ENCODE measurements around the gene PCDH9. TPM values are rescaled to one million over a fixed set of nuclear protein-coding genes. Genes with fewer than 3 reads are reported as not detected.

PCDH9 gene
- total and polyA plus RNA-seq, 2 of the 13 experiments (the other 11 are each of a cell fraction or from before 2014, with no cell fraction given) = 0.09 TPM; not detected in 1

DNA sequence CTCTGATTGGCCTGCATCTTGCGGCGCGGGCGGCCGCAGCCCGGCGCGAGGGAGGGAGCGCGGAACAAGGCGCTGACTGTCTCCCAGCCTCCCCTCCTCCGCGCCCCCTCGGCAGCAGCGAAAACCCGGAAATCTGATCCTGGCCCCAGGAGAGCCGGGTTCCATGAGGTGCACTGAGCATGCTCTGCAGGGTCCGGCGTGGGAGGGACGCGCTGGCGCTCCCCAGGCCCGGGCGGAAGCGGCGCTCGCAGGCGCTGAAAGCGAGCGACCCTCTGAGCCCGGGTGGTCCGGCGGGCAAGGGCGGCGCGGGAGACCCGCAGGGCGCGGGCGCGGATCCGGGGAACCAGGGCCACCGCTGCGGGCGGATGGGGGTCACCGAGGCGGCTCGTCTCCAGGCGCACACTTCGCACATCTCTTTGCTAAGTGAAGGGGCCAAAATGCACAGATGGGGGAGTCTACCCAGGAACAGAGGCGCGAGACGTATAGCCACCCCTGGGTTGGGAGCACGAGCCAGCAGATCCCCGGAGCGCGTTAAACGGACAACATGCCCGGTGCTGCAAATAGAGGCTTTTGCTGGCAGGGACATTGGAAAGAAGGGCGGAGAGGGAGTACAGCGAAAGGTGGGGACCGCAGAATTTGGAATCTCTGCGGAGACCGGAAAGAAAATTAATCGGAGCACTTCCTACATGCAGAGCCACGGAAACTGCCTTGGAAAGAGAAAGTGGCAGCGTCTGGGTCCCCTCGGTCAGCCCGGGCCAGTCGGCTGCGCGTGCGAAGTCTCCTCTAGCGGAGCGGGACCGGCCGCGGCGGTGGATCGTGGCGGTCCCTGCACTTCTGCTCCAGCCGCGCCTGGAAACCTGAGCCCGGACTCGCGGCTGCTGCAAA is 510 bp upstream of the PCDH9 start (continued):
- TF ChIP-seq, protein P1, sequence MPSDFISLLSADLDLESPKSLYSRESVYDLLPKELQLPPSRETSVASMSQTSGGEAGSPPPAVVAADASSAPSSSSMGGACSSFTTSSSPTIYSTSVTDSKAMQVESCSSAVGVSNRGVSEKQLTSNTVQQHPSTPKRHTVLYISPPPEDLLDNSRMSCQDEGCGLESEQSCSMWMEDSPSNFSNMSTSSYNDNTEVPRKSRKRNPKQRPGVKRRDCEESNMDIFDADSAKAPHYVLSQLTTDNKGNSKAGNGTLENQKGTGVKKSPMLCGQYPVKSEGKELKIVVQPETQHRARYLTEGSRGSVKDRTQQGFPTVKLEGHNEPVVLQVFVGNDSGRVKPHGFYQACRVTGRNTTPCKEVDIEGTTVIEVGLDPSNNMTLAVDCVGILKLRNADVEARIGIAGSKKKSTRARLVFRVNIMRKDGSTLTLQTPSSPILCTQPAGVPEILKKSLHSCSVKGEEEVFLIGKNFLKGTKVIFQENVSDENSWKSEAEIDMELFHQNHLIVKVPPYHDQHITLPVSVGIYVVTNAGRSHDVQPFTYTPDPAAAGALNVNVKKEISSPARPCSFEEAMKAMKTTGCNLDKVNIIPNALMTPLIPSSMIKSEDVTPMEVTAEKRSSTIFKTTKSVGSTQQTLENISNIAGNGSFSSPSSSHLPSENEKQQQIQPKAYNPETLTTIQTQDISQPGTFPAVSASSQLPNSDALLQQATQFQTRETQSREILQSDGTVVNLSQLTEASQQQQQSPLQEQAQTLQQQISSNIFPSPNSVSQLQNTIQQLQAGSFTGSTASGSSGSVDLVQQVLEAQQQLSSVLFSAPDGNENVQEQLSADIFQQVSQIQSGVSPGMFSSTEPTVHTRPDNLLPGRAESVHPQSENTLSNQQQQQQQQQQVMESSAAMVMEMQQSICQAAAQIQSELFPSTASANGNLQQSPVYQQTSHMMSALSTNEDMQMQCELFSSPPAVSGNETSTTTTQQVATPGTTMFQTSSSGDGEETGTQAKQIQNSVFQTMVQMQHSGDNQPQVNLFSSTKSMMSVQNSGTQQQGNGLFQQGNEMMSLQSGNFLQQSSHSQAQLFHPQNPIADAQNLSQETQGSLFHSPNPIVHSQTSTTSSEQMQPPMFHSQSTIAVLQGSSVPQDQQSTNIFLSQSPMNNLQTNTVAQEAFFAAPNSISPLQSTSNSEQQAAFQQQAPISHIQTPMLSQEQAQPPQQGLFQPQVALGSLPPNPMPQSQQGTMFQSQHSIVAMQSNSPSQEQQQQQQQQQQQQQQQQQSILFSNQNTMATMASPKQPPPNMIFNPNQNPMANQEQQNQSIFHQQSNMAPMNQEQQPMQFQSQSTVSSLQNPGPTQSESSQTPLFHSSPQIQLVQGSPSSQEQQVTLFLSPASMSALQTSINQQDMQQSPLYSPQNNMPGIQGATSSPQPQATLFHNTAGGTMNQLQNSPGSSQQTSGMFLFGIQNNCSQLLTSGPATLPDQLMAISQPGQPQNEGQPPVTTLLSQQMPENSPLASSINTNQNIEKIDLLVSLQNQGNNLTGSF (CRISPR knock-in tag; IDR thresholded peaks at IDR 0.05) = 0 out of 2 replicates have a peak, but pooled peaks have one; percentile 61
- peak; percentile 65; the same call in 1 of the 2 replicates for TF ChIP-seq RFXANK (CRISPR knock-in tag; IDR thresholded peaks at IDR 0.05)
- TF ChIP-seq KDM5B (CRISPR knock-in tag; IDR thresholded peaks at IDR 0.05; ENCODE audit: borderline replicate concordance) = peak; percentile 30; the same call in 1 of the 2 replicates
- TF ChIP-seq BORCS8-MEF2B (CRISPR knock-in tag; IDR thresholded peaks at IDR 0.05) = no peak; the same call in 1 of the 2 replicates
- TF ChIP-seq, protein P2, sequence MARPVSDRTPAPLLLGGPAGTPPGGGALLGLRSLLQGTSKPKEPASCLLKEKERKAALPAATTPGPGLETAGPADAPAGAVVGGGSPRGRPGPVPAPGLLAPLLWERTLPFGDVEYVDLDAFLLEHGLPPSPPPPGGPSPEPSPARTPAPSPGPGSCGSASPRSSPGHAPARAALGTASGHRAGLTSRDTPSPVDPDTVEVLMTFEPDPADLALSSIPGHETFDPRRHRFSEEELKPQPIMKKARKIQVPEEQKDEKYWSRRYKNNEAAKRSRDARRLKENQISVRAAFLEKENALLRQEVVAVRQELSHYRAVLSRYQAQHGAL (CRISPR knock-in tag; IDR thresholded peaks at IDR 0.05; ENCODE audit: not compliant biosample characterization) = no peak
- TF ChIP-seq, protein P3, sequence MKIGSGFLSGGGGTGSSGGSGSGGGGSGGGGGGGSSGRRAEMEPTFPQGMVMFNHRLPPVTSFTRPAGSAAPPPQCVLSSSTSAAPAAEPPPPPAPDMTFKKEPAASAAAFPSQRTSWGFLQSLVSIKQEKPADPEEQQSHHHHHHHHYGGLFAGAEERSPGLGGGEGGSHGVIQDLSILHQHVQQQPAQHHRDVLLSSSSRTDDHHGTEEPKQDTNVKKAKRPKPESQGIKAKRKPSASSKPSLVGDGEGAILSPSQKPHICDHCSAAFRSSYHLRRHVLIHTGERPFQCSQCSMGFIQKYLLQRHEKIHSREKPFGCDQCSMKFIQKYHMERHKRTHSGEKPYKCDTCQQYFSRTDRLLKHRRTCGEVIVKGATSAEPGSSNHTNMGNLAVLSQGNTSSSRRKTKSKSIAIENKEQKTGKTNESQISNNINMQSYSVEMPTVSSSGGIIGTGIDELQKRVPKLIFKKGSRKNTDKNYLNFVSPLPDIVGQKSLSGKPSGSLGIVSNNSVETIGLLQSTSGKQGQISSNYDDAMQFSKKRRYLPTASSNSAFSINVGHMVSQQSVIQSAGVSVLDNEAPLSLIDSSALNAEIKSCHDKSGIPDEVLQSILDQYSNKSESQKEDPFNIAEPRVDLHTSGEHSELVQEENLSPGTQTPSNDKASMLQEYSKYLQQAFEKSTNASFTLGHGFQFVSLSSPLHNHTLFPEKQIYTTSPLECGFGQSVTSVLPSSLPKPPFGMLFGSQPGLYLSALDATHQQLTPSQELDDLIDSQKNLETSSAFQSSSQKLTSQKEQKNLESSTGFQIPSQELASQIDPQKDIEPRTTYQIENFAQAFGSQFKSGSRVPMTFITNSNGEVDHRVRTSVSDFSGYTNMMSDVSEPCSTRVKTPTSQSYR (CRISPR knock-in tag; IDR thresholded peaks at IDR 0.05; ENCODE audit: borderline replicate concordance) = peak; percentile 64; the same call in 1 of the 2 replicates
- TF ChIP-seq MTA3 (CRISPR knock-in tag; IDR thresholded peaks at IDR 0.05) = no peak
- peak; percentile 67; the same call in 1 of the 2 replicates for TF ChIP-seq REPIN1 (CRISPR knock-in tag; IDR thresholded peaks at IDR 0.05; ENCODE audit: borderline replicate concordance, low read depth)
- TF ChIP-seq TOE1 (CRISPR knock-in tag; IDR thresholded peaks at IDR 0.05) = no peak
- TF ChIP-seq CBFB (CRISPR knock-in tag; IDR thresholded peaks at IDR 0.05) = peak; percentile 65; the same call in 1 of the 2 replicates
- peak; percentile 95 for TF ChIP-seq POGZ (CRISPR knock-in tag; IDR thresholded peaks at IDR 0.05)
- TF ChIP-seq AGO2 (optimal IDR thresholded peaks at IDR 0.05; ENCODE audit: low read depth, low read length) = peak; percentile 67
- TF ChIP-seq IRX3 (CRISPR knock-in tag; IDR thresholded peaks at IDR 0.05; ENCODE audit: borderline replicate concordance, low read depth) = no peak
- no peak for TF ChIP-seq GLI4 (CRISPR knock-in tag; IDR thresholded peaks at IDR 0.05; ENCODE audit: borderline replicate concordance)
- TF ChIP-seq HMG20B (CRISPR knock-in tag; conservative IDR thresholded peaks at IDR 0.05) = 0 out of 2 replicates have a peak, but pooled peaks have one; percentile 44
- TF ChIP-seq ZNF781 (CRISPR knock-in tag; IDR thresholded peaks at IDR 0.05; ENCODE audit: borderline replicate concordance, not compliant biosample characterization) = no peak
- TF ChIP-seq, protein P4, sequence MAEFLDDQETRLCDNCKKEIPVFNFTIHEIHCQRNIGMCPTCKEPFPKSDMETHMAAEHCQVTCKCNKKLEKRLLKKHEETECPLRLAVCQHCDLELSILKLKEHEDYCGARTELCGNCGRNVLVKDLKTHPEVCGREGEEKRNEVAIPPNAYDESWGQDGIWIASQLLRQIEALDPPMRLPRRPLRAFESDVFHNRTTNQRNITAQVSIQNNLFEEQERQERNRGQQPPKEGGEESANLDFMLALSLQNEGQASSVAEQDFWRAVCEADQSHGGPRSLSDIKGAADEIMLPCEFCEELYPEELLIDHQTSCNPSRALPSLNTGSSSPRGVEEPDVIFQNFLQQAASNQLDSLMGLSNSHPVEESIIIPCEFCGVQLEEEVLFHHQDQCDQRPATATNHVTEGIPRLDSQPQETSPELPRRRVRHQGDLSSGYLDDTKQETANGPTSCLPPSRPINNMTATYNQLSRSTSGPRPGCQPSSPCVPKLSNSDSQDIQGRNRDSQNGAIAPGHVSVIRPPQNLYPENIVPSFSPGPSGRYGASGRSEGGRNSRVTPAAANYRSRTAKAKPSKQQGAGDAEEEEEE (CRISPR knock-in tag; IDR thresholded peaks at IDR 0.05; ENCODE audit: borderline replicate concordance) = no peak
